GM23338 (cell line): ENCODE measurements around the gene DNAJC8. TPM values are rescaled to one million over a fixed set of nuclear protein-coding genes. Genes with fewer than 3 reads are reported as not detected.

Experiments used
- ATAC-seq: fragments of 200-7000 bp; cut with Tn5 transposase; 3 replicates; pipeline ENCODE4 v1.9.1; 2020
- DNase-seq: peaks from one replicate; pipeline ENCODE4 v3.0.0-alpha.2; 2015; ENCODE audit warnings: low spot score
- H2AFZ ChIP-seq: fragments of 200-600 bp; sonication (generic); 2 replicates; pipeline ENCODE4 v1.8.0; 2016; ENCODE audit warnings: antibody characterized with exemption, mild to moderate bottlenecking, moderate library complexity
- H3F3A ChIP-seq: fragments of 200-600 bp; sonication (generic); replicated peaks from 2 replicates; pipeline ENCODE4 v1.8.0; 2017; ENCODE audit warnings: antibody characterized with exemption, mixed run types, low read depth
- H3K27ac ChIP-seq: fragments of 200-600 bp; sonication (generic); 2 replicates; pipeline ENCODE4 v1.6.1; 2016; ENCODE audit warnings: low read depth
- H3K27me3 ChIP-seq: fragments of 200-600 bp; sonication (generic); 2 replicates; pipeline ENCODE4 v1.8.0; 2016; ENCODE audit warnings: mild to moderate bottlenecking, mixed run types, moderate library complexity; ENCODE audit not compliant: insufficient read depth
- H3K36me3 ChIP-seq: fragments of 200-600 bp; sonication (generic); 2 replicates; pipeline ENCODE4 v1.8.0; 2016; ENCODE audit warnings: mild to moderate bottlenecking; ENCODE audit not compliant: insufficient read depth
- H3K4me1 ChIP-seq: fragments of 200-600 bp; sonication (generic); 2 replicates; pipeline ENCODE4 v1.8.0; 2016; ENCODE audit warnings: mild to moderate bottlenecking, moderate library complexity; ENCODE audit not compliant: insufficient read depth
- H3K4me2 ChIP-seq: fragments of 200-600 bp; sonication (generic); 2 replicates; pipeline ENCODE4 v1.7.1; 2017; ENCODE audit warnings: mixed run types
- H3K4me3 ChIP-seq: fragments of 200-600 bp; sonication (generic); 2 replicates; pipeline ENCODE4 v1.6.1; 2016; ENCODE audit warnings: mixed run types
- H3K79me2 ChIP-seq: fragments of 200-600 bp; sonication (generic); replicated peaks from 2 replicates; pipeline ENCODE4 v1.8.0; 2017; ENCODE audit warnings: mild to moderate bottlenecking; ENCODE audit not compliant: insufficient read depth
- H3K9me2 ChIP-seq: fragments of 200-600 bp; sonication (generic); 2 replicates; pipeline ENCODE4 v1.8.0; 2017; ENCODE audit not compliant: insufficient read depth
- H4K20me1 ChIP-seq: fragments of 200-600 bp; sonication (generic); replicated peaks from 2 replicates; pipeline ENCODE4 v1.8.0; 2017; ENCODE audit warnings: mild to moderate bottlenecking; ENCODE audit not compliant: insufficient read depth
- H3K27ac Mint-ChIP-seq: 2 replicates; pipeline ENCODE4 v1.8.0; 2020; ENCODE audit warnings: inconsistent platforms, mild to moderate bottlenecking, moderate library complexity, mixed read lengths
- H3K27me3 Mint-ChIP-seq: 3 replicates; pipeline ENCODE4 v1.8.0; 2022; ENCODE audit warnings: low read depth, mild to moderate bottlenecking, moderate library complexity, mixed read lengths, inconsistent platforms; ENCODE audit not compliant: insufficient read depth, poor library complexity
- H3K36me3 Mint-ChIP-seq: 3 replicates; pipeline ENCODE4 v1.8.0; 2021; ENCODE audit warnings: low read depth, mild to moderate bottlenecking, inconsistent platforms, moderate library complexity, mixed read lengths
- H3K4me1 Mint-ChIP-seq: 3 replicates; pipeline ENCODE4 v1.8.0; 2020; ENCODE audit warnings: mild to moderate bottlenecking, inconsistent platforms, mixed read lengths
- H3K4me3 Mint-ChIP-seq: 3 replicates; pipeline ENCODE4 v1.8.0; 2021; ENCODE audit warnings: moderate library complexity, mild to moderate bottlenecking, inconsistent platforms, mixed read lengths
- H3K9me3 Mint-ChIP-seq: 3 replicates; pipeline ENCODE4 v1.8.0; 2020; ENCODE audit warnings: moderate library complexity, mild to moderate bottlenecking, inconsistent platforms, mixed read lengths
- CREB1 ChIP-seq: fragments of 250-450 bp; sonication (Bioruptor Pico); IDR thresholded peaks from 2 replicates; pipeline ENCODE4 v1.5.0; 2020; ENCODE audit warnings: low read depth, mild to moderate bottlenecking, moderate library complexity
- CTCF ChIP-seq, 2 experiments: fragments of 200-600 bp in 1 of 2; sonication (generic) in 1 of 2; conservative IDR thresholded peaks; 2 replicates each; pipeline versions ENCODE4 v1.5.1 to v1.6.1; 2016 to 2017; ENCODE audit warnings: antibody characterized with exemption in 2 of 2, low read depth in 2 of 2, mild to moderate bottlenecking in 2 of 2, moderate library complexity in 1 of 2
- ETS1 ChIP-seq: IDR thresholded peaks from 2 replicates; pipeline ENCODE4 v1.6.1; 2016; ENCODE audit warnings: antibody characterized with exemption
- EZH2 ChIP-seq: fragments of 200-600 bp; sonication (generic); IDR thresholded peaks from one replicate; pipeline ENCODE4 v1.8.0; 2017; ENCODE audit warnings: antibody characterized with exemption, mild to moderate bottlenecking, low read depth; ENCODE audit not compliant: unreplicated experiment
- EZH2phosphoT487 ChIP-seq: fragments of 200-600 bp; sonication (generic); IDR thresholded peaks from one replicate; pipeline ENCODE4 v1.8.1; 2018; ENCODE audit warnings: antibody characterized with exemption; ENCODE audit not compliant: unreplicated experiment
- JUNB ChIP-seq: IDR thresholded peaks from one replicate; pipeline ENCODE4 v1.6.1; 2016; ENCODE audit warnings: antibody characterized with exemption; ENCODE audit not compliant: unreplicated experiment
- NANOG ChIP-seq: IDR thresholded peaks from 2 replicates; pipeline ENCODE4 v1.6.1; 2016; ENCODE audit warnings: antibody characterized with exemption, borderline replicate concordance
- POLR2AphosphoS5 ChIP-seq: IDR thresholded peaks from 2 replicates; pipeline ENCODE4 v1.6.1; 2016; ENCODE audit warnings: antibody characterized with exemption, low read depth
- REST ChIP-seq: IDR thresholded peaks from one replicate; pipeline ENCODE4 v1.6.1; 2018; ENCODE audit warnings: antibody characterized with exemption; ENCODE audit not compliant: unreplicated experiment
- STAT1 ChIP-seq: IDR thresholded peaks from one replicate; pipeline ENCODE4 v1.6.1; 2016; ENCODE audit warnings: antibody characterized with exemption; ENCODE audit not compliant: unreplicated experiment
- ZNF114 ChIP-seq: fragments of 250-450 bp; sonication (Bioruptor Pico); IDR thresholded peaks from 2 replicates; pipeline ENCODE4 v1.5.0; 2020; ENCODE audit warnings: mild to moderate bottlenecking, moderate library complexity
- ZNF331 ChIP-seq: fragments of 250-450 bp; sonication (Bioruptor Pico); IDR thresholded peaks from 2 replicates; pipeline ENCODE4 v1.5.0; 2020; ENCODE audit warnings: low read depth, mild to moderate bottlenecking, moderate library complexity
- ZNF462 ChIP-seq: fragments of 250-450 bp; sonication (Bioruptor Pico); IDR thresholded peaks from 2 replicates; pipeline ENCODE4 v1.5.0; 2020; ENCODE audit warnings: mild to moderate bottlenecking, moderate library complexity
- polyA plus RNA-seq: library from polyadenylated mRNA; unstranded; fragments of >200 nt; fragmentation: Nextera tagmentation; extraction: Ambion mirVana; gene quantifications from 2 replicates; pipeline ENCODE4 v1.2.1, GENCODE V29; 2016
- total RNA-seq: library from RNA; depleted of rRNA; stranded (reverse); fragments of >200 nt; shearing (Covaris generic); gene quantifications from 2 replicates; pipeline ENCODE4 v1.2.3, GENCODE V29; 2014

The DNAJC8 gene
- total and polyA plus RNA-seq, 2 experiments from 2014 or later: 67.3 to 210 TPM

GRCh38 chr1:28240024-28240423 lies 7.2 kb upstream of the DNAJC8 start:
- no peaks in the 10 kb centered on the region for H3K27me3 ChIP-seq
- no peak overlapping the region for H3K4me2 ChIP-seq
- no peak overlapping the region for H2AFZ ChIP-seq
- Mint-ChIP-seq H3K36me3 (peaks cover 11% of the 10 kb centered on the region; the same call in 2 of the 3 replicates), H3K4me1 (no peaks in the 10 kb centered on the region), H3K27me3 (no peaks in the 10 kb centered on the region), H3K4me3 (no peak overlapping the region), H3K9me3 (no peaks in the 10 kb centered on the region; the same call in 2 of the 3 replicates), H3K27ac (no peak overlapping the region)
- peaks cover 12% of the 10 kb centered on the region for H3K4me1 ChIP-seq
- no peak overlapping the region for H3K4me3 ChIP-seq
- no peak for DNase-seq
- ATAC-seq: no peak
- TF ChIP-seq NANOG: no peak
- no peak for TF ChIP-seq POLR2AphosphoS5
- no peak for TF ChIP-seq ZNF331
- no peak for TF ChIP-seq EZH2
- no peak for TF ChIP-seq JUNB
- no peak for TF ChIP-seq ZNF462 (CRISPR knock-in tag)
- TF ChIP-seq ZNF114 (CRISPR knock-in tag): no peak
- no peak for TF ChIP-seq CTCF (conservative IDR thresholded peaks at IDR 0.05; ENCODE audit: low read depth in 2 of 2)
- TF ChIP-seq STAT1: no peak
- TF ChIP-seq ETS1: no peak
- TF ChIP-seq EZH2phosphoT487: no peak
- TF ChIP-seq CREB1 (CRISPR knock-in tag): no peak
- TF ChIP-seq REST: no peak
- peaks cover 19% of the 10 kb centered on the region for H3K79me2 ChIP-seq
- H3K27ac ChIP-seq: no peak overlapping the region; the same call in 1 of the 2 replicates
- 0 out of 2 replicates have a peak, but pooled peaks cover 8% of the 10 kb centered on the region for H4K20me1 ChIP-seq
- H3K9me2 ChIP-seq: no peaks in the 10 kb centered on the region
- no peaks in the 10 kb centered on the region; the same call in 1 of the 2 replicates for H3F3A ChIP-seq
- H3K36me3 ChIP-seq: no peaks in the 10 kb centered on the region
